ENCODE measurements around the gene B3GNT2. TPM values are rescaled to one million over a fixed set of nuclear protein-coding genes. Genes with fewer than 3 reads are reported as not detected.
A peak's percentile ranks its signal among the peaks of the same experiment; 100 is the strongest.

The B3GNT2 gene
- total RNA-seq, 1 donor from 2014 or later: 30.9 TPM

DNA sequence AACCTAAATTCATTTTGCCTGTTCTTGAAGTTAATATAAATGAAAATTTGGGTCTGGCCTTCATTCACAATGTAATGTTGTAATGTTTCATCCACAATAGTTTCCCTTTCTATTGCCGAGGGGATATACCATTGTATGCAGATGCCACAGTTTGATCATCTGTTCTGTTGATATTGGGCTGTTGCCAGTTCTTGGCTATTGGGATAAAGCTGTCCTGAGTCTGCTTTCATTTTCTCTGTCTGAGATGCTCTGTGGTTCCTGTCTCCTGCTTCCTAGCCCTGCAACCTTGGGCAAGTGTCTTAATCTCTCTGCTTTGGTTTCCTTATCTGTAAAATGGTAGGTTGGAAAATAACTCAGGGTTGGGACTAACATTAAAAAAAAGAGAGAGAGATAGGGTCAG is 25.2 kb downstream of the B3GNT2 start:
- intact Hi-C loops (cut with micrococcal nuclease): no loop called here
- H3K9me3 Mint-ChIP-seq: no peaks in the 10 kb centered on the region
- H3K36me3 Mint-ChIP-seq (ENCODE audit: low read depth): peaks cover 58% of the 10 kb centered on the region
- no peaks in the 10 kb centered on the region for H3K27me3 Mint-ChIP-seq
- no peak overlapping the region for H3K4me3 Mint-ChIP-seq
- peaks cover 62% of the 10 kb centered on the region for H3K4me1 Mint-ChIP-seq
- H3K27ac Mint-ChIP-seq: peak overlapping the region; percentile 64
- DNase-seq: no peak

DNA sequence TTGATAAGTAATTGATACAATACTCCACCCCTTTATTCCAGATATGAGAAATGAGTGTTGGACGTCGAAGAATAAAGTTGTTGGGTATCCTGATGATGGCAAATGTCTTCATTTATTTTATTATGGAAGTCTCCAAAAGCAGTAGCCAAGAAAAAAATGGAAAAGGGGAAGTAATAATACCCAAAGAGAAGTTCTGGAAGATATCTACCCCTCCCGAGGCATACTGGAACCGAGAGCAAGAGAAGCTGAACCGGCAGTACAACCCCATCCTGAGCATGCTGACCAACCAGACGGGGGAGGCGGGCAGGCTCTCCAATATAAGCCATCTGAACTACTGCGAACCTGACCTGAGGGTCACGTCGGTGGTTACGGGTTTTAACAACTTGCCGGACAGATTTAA is 26.3 kb downstream of the B3GNT2 start:
- Mint-ChIP-seq H3K9me3 (no peaks in the 10 kb centered on the region), H3K36me3 (ENCODE audit: low read depth) (peaks cover 57% of the 10 kb centered on the region), H3K27ac (peak overlapping the region; percentile 54), H3K4me1 (peaks cover 53% of the 10 kb centered on the region), H3K27me3 (no peaks in the 10 kb centered on the region), H3K4me3 (no peak overlapping the region)
- intact Hi-C loops (cut with micrococcal nuclease): loop anchor here (2.0 kb wide), 1 partner anchor 21 kb away; no protein-coding TSS in a partner anchor
- DNase-seq: no peak

DNA sequence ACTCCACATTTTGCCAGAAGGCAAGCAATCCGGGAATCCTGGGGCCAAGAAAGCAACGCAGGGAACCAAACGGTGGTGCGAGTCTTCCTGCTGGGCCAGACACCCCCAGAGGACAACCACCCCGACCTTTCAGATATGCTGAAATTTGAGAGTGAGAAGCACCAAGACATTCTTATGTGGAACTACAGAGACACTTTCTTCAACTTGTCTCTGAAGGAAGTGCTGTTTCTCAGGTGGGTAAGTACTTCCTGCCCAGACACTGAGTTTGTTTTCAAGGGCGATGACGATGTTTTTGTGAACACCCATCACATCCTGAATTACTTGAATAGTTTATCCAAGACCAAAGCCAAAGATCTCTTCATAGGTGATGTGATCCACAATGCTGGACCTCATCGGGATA is 26.8 kb downstream of the B3GNT2 start:
- intact Hi-C loops (cut with micrococcal nuclease): loop anchor here (2.0 kb wide), 1 partner anchor 22 kb away; no protein-coding TSS in a partner anchor
- H3K9me3 Mint-ChIP-seq: no peaks in the 10 kb centered on the region
- peak overlapping the region; percentile 30 for H3K4me3 Mint-ChIP-seq
- peak; percentile 66 for DNase-seq
- H3K36me3 Mint-ChIP-seq (ENCODE audit: low read depth): peaks cover 62% of the 10 kb centered on the region
- H3K27me3 Mint-ChIP-seq: no peaks in the 10 kb centered on the region
- H3K27ac Mint-ChIP-seq: peak overlapping the region; percentile 65
- peaks cover 55% of the 10 kb centered on the region for H3K4me1 Mint-ChIP-seq

DNA sequence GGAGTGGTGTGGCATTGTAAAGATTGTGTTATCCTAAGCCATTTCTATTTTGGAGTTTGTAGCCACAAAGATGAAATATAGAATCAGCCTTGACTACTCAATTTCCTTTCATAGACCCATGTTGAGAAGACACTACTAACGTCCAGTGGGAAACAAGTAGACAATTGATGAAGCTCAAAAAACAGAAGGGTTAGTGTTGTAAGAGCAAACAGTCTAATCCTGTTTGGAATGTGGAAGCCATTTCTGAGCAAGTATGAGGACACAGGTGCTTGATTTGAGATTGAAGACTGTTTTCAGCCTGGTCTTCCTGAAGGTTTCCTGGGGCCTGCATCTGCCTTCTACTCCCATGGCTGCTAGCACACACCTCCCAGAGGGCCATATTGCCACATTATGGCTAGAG is 29.1 kb downstream of the B3GNT2 start:
- no peak overlapping the region for H3K27ac Mint-ChIP-seq
- peaks cover 52% of the 10 kb centered on the region for H3K36me3 Mint-ChIP-seq (ENCODE audit: low read depth)
- no peaks in the 10 kb centered on the region for H3K9me3 Mint-ChIP-seq
- no peak overlapping the region for H3K4me3 Mint-ChIP-seq
- intact Hi-C loops (cut with micrococcal nuclease): no loop called here
- DNase-seq: no peak
- peaks cover 41% of the 10 kb centered on the region for H3K4me1 Mint-ChIP-seq
- H3K27me3 Mint-ChIP-seq: no peaks in the 10 kb centered on the region

DNA sequence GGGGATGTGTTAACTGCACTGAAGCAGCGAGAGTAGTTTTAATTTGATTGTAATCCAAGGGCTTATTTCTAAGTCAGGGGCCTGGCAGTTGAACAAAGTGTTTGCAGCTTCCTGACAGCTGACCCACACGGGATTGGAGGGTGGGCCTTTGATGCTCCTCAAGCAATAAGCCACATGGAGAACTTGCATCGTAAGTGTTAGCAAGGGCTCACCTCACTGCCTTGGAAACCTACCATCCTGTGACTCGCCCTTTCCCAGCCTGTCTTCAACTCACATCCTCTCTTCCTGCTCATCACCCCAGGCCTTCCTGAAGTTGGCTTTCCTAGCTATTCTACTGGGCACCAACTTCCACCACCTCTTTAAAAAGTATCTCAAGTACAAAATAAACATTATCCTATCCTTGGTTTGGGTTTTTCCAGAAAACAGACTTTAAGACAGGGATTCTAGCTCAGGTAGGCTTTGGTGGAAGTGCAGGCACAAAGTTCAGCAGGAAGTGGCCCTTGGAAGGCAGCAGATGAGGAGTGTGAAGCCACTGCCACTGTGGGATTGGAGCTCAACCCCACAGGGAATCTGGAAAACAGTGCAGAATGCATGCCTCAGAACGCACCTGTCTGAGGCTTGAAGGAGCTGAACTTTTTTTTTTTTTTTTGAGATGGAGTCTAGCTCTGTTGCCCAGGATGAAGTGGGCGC is 31.6 kb downstream of the B3GNT2 start:
- Mint-ChIP-seq H3K27me3 (no peaks in the 10 kb centered on the region), H3K4me1 (peaks cover 22% of the 10 kb centered on the region), H3K27ac (peak overlapping the region; percentile 59), H3K9me3 (no peaks in the 10 kb centered on the region), H3K4me3 (no peak overlapping the region), H3K36me3 (ENCODE audit: low read depth) (peaks cover 39% of the 10 kb centered on the region)
- DNase-seq: no peak
- intact Hi-C loops (cut with micrococcal nuclease): no loop called here

DNA sequence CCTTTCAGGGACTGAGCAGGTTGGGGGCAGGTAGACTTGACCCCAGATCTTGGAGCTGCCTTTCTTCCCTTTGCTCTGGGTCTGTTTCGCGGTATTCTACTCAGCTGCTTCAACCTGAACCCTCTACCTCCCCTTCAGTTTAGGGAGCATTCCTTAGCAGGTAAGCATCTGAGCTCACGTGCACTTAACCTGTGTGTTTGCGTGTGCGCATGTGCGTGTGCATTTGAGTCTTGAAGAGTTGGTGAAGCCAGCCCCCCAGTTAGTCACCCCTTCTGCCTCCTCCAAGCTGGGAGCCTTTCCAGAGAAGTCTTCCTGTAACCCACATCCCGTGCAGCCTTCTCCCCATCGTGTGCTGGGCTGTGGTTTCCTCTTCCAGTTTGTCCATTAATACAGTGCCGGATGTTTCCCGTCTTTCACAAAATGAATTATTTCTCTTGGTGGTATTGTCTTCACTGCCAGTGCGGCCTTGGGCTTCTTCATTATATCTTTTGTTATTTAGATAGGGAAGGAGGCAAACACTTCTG is 33.2 kb downstream of the B3GNT2 start:
- intact Hi-C loops (cut with micrococcal nuclease): no loop called here
- no peak overlapping the region for H3K4me3 Mint-ChIP-seq
- no peaks in the 10 kb centered on the region for H3K27me3 Mint-ChIP-seq
- H3K27ac Mint-ChIP-seq: no peak overlapping the region
- DNase-seq: no peak
- peaks cover 23% of the 10 kb centered on the region for H3K36me3 Mint-ChIP-seq (ENCODE audit: low read depth)
- peaks cover 13% of the 10 kb centered on the region for H3K4me1 Mint-ChIP-seq
- no peaks in the 10 kb centered on the region for H3K9me3 Mint-ChIP-seq

DNA sequence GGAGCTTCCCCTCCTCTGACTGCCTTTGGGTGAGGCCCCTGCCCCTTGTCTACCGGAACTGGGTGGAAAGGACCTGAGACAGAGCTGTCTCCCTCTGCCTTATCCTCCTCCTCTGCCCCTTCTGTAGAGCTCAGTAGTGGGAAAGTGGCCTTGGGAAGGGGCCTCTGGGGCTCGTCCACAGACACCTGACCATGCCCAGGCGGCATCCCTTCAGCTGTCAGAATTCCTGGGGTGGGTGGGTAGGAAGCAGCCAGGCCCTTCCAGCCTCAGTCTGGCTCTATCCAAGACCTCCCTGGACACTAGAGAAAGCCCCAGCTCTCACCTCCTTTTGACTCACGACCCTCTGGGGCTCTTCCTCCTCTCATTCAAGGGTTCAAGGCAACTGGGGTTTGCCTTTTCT is 35.6 kb downstream of the B3GNT2 start:
- H3K9me3 Mint-ChIP-seq: no peaks in the 10 kb centered on the region
- no peak for DNase-seq
- H3K4me1 Mint-ChIP-seq: peaks cover 12% of the 10 kb centered on the region
- intact Hi-C loops (cut with micrococcal nuclease): no loop called here
- no peak overlapping the region for H3K4me3 Mint-ChIP-seq
- peaks cover 5% of the 10 kb centered on the region for H3K36me3 Mint-ChIP-seq (ENCODE audit: low read depth)
- H3K27ac Mint-ChIP-seq: no peak overlapping the region
- no peaks in the 10 kb centered on the region for H3K27me3 Mint-ChIP-seq

DNA sequence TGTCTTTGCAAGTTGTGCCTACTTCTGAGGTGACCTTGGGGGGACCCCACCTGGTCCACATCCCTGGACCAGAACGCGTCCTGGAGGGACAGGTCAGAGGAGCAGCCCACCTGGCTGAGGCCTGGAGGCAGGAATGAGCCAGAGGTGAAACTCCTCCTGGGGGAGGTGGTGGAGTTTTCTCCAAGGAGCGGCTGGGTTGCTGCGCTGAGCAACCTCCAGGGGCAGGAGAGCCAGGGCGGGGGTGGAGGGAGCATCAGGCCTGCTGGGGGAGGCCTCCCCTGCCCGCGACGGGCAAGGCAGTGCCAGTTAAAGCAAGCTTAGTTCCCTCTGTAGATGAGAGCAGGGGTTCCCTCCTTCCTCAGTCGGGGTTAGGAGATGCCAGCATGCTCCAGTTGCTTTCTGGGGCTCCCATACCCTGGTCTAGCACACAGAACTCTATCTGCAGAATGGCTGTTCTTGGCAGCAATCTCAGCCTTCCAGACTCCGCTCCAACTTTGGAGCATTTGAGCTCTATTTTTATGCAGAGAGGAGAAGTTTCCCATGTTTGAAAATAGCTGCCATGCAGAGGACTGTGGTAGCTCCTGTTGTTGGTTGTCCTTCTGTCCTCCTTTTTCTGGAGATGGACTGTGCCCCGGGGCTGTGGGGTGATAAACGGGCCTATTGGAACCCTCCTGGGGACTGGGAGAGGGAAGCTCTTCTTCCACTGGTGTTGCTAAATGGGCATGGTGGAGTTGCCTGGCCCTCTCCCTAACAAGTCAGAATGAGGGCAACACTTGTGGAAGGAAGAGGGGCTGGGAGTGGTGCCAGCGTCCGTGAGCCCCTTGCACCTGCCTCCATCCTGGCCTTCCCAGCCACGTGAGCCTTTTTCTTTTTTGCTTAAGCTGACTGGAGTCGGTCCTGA is 39.1 kb downstream of the B3GNT2 start:
- no peak for DNase-seq
- no peaks in the 10 kb centered on the region for H3K27me3 Mint-ChIP-seq
- H3K4me1 Mint-ChIP-seq: peaks cover 4% of the 10 kb centered on the region
- H3K4me3 Mint-ChIP-seq: no peak overlapping the region
- no peaks in the 10 kb centered on the region for H3K9me3 Mint-ChIP-seq
- no peaks in the 10 kb centered on the region for H3K36me3 Mint-ChIP-seq (ENCODE audit: low read depth)
- intact Hi-C loops (cut with micrococcal nuclease): no loop called here
- no peak overlapping the region for H3K27ac Mint-ChIP-seq

DNA sequence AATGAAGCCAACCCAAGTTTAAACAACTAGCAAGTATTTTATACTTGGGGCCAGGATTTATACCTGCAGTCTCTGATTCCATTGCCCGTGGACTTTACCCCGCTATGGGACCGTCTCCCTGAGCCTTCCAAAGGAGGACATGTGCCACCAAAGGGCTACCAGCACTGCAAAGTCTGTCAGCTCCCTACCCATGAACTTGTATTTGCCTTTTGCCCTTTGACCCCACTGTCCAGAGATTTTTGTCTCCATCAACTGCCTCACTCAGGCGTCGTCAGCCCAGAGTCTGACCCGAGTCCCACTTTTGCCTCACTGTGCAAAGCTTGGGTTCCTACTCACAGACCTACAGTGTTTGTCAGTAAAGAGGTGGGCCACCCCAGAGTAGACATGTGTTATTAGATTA is 40.6 kb downstream of the B3GNT2 start:
- Mint-ChIP-seq H3K4me3 (no peak overlapping the region), H3K27me3 (no peaks in the 10 kb centered on the region), H3K4me1 (no peaks in the 10 kb centered on the region), H3K36me3 (ENCODE audit: low read depth) (no peaks in the 10 kb centered on the region), H3K9me3 (no peaks in the 10 kb centered on the region), H3K27ac (no peak overlapping the region)
- intact Hi-C loops (cut with micrococcal nuclease): no loop called here
- DNase-seq: no peak

DNA sequence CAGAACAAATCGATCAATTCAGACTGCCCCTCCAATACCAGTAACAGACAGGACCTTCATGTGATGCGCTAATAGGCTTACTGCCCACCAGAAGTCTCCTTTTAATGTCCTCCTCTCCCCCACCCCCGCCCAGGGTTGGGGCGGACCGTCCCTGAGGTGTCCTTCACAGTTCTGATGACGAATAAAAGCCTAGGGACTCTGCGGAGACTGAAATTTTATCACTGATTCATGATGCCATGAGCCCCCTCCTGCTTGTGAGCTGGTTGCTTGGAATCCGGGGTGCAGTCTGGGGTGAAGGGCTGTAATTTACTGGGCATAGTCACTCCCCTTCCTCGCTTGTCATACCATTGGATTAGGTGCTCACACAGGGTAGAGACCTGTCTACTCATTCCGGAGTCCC is 42.3 kb downstream of the B3GNT2 start:
- H3K27ac Mint-ChIP-seq: no peak overlapping the region
- H3K36me3 Mint-ChIP-seq (ENCODE audit: low read depth): no peaks in the 10 kb centered on the region
- no peaks in the 10 kb centered on the region for H3K4me1 Mint-ChIP-seq
- no peak overlapping the region for H3K4me3 Mint-ChIP-seq
- H3K9me3 Mint-ChIP-seq: no peaks in the 10 kb centered on the region
- DNase-seq: no peak
- H3K27me3 Mint-ChIP-seq: no peaks in the 10 kb centered on the region
- intact Hi-C loops (cut with micrococcal nuclease): no loop called here

DNA sequence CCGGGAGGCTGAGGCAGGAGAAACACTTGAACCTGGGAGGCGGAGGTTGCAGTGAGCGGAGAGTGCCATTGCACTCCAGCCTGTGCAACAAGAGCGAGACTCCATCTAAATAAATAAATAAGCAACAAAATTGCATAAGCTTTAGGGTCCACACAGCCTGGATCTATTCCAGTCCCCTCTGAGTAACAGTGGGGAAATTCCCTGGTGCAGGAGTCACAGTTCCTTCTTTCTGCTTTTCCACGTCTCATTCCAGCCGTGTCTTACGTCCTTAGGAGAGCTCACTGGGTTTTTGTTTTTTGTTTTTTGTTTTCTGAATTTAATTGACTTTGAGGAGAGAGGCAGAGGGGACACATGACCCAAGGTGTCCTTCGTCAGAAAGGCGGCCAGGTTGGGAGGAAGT is 44.6 kb downstream of the B3GNT2 start:
- no peaks in the 10 kb centered on the region for H3K9me3 Mint-ChIP-seq
- H3K4me1 Mint-ChIP-seq: no peaks in the 10 kb centered on the region
- no peaks in the 10 kb centered on the region for H3K36me3 Mint-ChIP-seq (ENCODE audit: low read depth)
- intact Hi-C loops (cut with micrococcal nuclease): no loop called here
- H3K4me3 Mint-ChIP-seq: no peak overlapping the region
- DNase-seq: no peak
- H3K27ac Mint-ChIP-seq: no peak overlapping the region
- H3K27me3 Mint-ChIP-seq: no peaks in the 10 kb centered on the region

DNA sequence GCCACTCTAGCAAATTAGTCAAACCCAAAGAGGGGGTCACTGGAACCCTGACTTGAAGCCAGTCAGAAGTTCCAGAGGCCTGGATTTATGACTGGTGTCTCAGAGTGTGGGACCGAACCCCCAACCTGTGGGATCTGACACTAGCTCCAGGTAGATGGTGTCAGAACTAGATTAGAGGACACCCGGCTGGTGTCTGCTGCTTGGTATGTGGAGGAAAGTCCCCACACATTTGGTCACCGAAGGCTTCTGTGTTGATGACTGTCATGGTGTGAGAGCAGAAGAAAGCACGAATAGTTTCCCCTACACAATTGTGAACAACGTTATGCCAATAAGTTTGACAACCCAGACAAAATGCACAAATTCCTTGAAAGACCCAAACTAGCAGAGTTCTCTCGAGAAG is 48.1 kb downstream of the B3GNT2 start:
- Mint-ChIP-seq H3K27ac (no peak overlapping the region), H3K4me3 (no peak overlapping the region), H3K4me1 (no peaks in the 10 kb centered on the region), H3K36me3 (ENCODE audit: low read depth) (no peaks in the 10 kb centered on the region), H3K27me3 (no peaks in the 10 kb centered on the region), H3K9me3 (no peaks in the 10 kb centered on the region)
- DNase-seq: no peak
- intact Hi-C loops (cut with micrococcal nuclease): no loop called here

DNA sequence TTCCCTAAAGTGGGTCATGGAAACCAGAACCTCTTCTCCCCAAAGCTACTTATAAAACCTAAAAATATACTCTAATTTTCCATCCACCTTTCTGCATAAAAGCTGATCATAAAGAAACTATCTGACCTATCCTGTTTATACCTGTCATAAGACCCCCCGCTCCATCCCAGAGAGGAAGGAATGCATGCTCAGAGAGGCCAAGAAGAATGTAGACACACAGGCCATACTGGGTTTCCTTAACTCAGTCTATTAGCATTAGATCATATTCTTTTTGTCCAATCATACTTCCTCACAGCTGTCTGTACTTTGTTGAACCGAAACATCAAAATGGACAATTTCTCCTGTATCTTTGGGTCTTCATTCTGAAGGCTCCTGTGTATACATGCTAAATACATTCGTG is 52.3 kb downstream of the B3GNT2 start:
- no peaks in the 10 kb centered on the region for H3K4me1 Mint-ChIP-seq
- no peaks in the 10 kb centered on the region for H3K27me3 Mint-ChIP-seq
- H3K36me3 Mint-ChIP-seq (ENCODE audit: low read depth): no peaks in the 10 kb centered on the region
- H3K4me3 Mint-ChIP-seq: no peak overlapping the region
- no peak overlapping the region for H3K27ac Mint-ChIP-seq
- no peak for DNase-seq
- H3K9me3 Mint-ChIP-seq: no peaks in the 10 kb centered on the region
- intact Hi-C loops (cut with micrococcal nuclease): no loop called here

DNA sequence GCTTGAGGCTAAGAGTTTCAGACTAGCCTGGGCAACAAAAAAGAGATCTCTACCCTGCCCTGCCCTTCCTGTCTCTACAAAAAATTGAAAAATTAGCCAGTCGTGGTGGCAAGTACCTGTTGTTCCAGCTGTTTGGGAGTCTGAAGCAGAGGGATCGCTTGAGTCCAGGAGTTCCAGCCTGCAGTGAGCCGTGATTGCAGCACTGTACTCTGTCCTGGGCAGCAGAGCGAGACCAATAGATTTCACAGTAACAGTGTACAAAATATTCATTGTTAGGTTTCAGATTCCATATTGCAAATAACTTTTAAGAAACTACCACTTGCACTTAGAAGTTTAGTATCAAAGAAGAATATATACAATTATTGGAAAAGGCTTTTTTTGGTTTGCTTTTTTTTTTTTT is 54.3 kb downstream of the B3GNT2 start:
- no peaks in the 10 kb centered on the region for H3K27me3 Mint-ChIP-seq

More for the DNA sequence above, 54.3 kb downstream of the B3GNT2 start:
- Mint-ChIP-seq H3K9me3 (no peaks in the 10 kb centered on the region), H3K4me3 (no peak overlapping the region), H3K36me3 (ENCODE audit: low read depth) (no peaks in the 10 kb centered on the region), H3K27ac (no peak overlapping the region), H3K4me1 (no peaks in the 10 kb centered on the region)
- intact Hi-C loops (cut with micrococcal nuclease): no loop called here
- no peak for DNase-seq
